Measurements from ENCODE around the gene ZGPAT. TPM values are rescaled to one million over a fixed set of nuclear protein-coding genes. Genes with fewer than 3 reads are reported as not detected.

ZGPAT gene
- total and polyA plus RNA-seq, 2 donors (not counting 3 experiments of a cell fraction or from before 2014, with no cell fraction given), result 23.1 to 29.3 TPM

- Histone ChIP-seq H3K79me2 (ENCODE audit: control insufficient read depth, insufficient read depth, low read length) (peaks cover 3% of the 10 kb centered on the region), H3K9me1 (replicated peaks; ENCODE audit: control insufficient read depth, extremely low read depth, insufficient read depth, low read length) (no peaks in the 10 kb centered on the region), H4K20me1 (replicated peaks; ENCODE audit: control insufficient read depth, extremely low read depth, insufficient read depth, low read length) (no peaks in the 10 kb centered on the region), H3K9me3 (replicated peaks; ENCODE audit: control insufficient read depth, insufficient read depth, low read length) (no peaks in the 10 kb centered on the region), H3K4me2 (ENCODE audit: insufficient read depth, low read length) (no peak overlapping the region), H3K4me1 (ENCODE audit: control insufficient read depth, extremely low read depth, insufficient read depth, low read length) (peaks cover 9% of the 10 kb centered on the region), H3K27me3 (ENCODE audit: control insufficient read depth in 2 of 2, insufficient read depth in 2 of 2, low read length in 2 of 2) (no peaks in the 10 kb centered on the region), H3K36me3 (ENCODE audit: control insufficient read depth in 2 of 2, extremely low read depth in 1 of 2, insufficient read depth in 2 of 2, low read length in 2 of 2) (peaks cover 0 to 28% of the 10 kb centered on the region in 2 experiments), H2AFZ (ENCODE audit: low read depth, low read length) (no peak overlapping the region), H3K9ac (replicated peaks; ENCODE audit: extremely low read depth, insufficient read depth, low read length) (no peak overlapping the region), H3K27ac (ENCODE audit: insufficient read depth, low read depth, low read length) (no peak overlapping the region), H3K4me3 (replicated peaks in 1 of 3; ENCODE audit: insufficient read depth in 1 of 3, low read depth in 1 of 3, low read length in 3 of 3) (no peak overlapping the region)
- DNase-seq (ENCODE audit: low read depth, low spot score) (no peak), FAIRE-seq (no peak)
- ChIA-PET POLR2A (no interaction called here), CTCF (interaction anchor here (0.6 to 1.0 kb wide), 3 partner anchors 29 to 199 kb away, joined by 3 to 5 read pairs (median 3); partner anchors contain the start of genes ARFRP1 and ZGPAT)
- BruUV-seq (replicated peaks), result no TSS peak
- dilution Hi-C loops (cut with MboI; ENCODE audit: extremely low pct_ligation_motif_present, low sequenced_read_pairs) (no loop called here), intact Hi-C loops (cut with micrococcal nuclease) (loop anchor here (5.0 kb wide), 1 partner anchor 40 kb away; the partner anchor contains the start of gene TNFRSF6B)
- TF ChIP-seq EZH2 (IDR thresholded peaks at IDR 0.05; ENCODE audit: borderline replicate concordance, low read depth, low read length, severe bottlenecking) (no peak), POLR2A (IDR thresholded peaks at IDR 0.05; ENCODE audit: low read depth, low read length) (no peak), CTCF (IDR thresholded peaks at IDR 0.05; ENCODE audit: extremely low read depth in 1 of 2, insufficient read depth in 1 of 2, low read depth in 1 of 2, low read length in 2 of 2) (no peak), MAX (IDR thresholded peaks at IDR 0.05; ENCODE audit: insufficient read depth, insufficient read length) (no peak), JUN (IDR thresholded peaks at IDR 0.05; ENCODE audit: borderline replicate concordance, insufficient read depth, insufficient read length, low read depth) (no peak), FOS (IDR thresholded peaks at IDR 0.05; ENCODE audit: borderline replicate concordance, insufficient read depth, low read length) (no peak), POLR2AphosphoS5 (IDR thresholded peaks at IDR 0.05; ENCODE audit: insufficient read depth, low read depth, low read length) (no peak), GATA2 (IDR thresholded peaks at IDR 0.05; ENCODE audit: insufficient read depth, insufficient read length, low read depth, low read length) (no peak), MYC (IDR thresholded peaks at IDR 0.05; ENCODE audit: low read depth, low read length) (no peak)
These were observed 29.3 kb downstream of the ZGPAT start for GRCh38 chr20:63736893-63737694.
